ENCODE data around the gene KIAA1191.
A peak's percentile ranks its signal among the peaks of the same experiment; 100 is the strongest.
"Not testable (repeated sequence)": the region's sequence is repeated elsewhere in the genome, so short reads cannot be mapped to it uniquely, and the experiment has no call there.

KIAA1191 gene, protein sequence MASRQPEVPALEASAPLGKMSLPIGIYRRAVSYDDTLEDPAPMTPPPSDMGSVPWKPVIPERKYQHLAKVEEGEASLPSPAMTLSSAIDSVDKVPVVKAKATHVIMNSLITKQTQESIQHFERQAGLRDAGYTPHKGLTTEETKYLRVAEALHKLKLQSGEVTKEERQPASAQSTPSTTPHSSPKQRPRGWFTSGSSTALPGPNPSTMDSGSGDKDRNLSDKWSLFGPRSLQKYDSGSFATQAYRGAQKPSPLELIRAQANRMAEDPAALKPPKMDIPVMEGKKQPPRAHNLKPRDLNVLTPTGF

DNA sequence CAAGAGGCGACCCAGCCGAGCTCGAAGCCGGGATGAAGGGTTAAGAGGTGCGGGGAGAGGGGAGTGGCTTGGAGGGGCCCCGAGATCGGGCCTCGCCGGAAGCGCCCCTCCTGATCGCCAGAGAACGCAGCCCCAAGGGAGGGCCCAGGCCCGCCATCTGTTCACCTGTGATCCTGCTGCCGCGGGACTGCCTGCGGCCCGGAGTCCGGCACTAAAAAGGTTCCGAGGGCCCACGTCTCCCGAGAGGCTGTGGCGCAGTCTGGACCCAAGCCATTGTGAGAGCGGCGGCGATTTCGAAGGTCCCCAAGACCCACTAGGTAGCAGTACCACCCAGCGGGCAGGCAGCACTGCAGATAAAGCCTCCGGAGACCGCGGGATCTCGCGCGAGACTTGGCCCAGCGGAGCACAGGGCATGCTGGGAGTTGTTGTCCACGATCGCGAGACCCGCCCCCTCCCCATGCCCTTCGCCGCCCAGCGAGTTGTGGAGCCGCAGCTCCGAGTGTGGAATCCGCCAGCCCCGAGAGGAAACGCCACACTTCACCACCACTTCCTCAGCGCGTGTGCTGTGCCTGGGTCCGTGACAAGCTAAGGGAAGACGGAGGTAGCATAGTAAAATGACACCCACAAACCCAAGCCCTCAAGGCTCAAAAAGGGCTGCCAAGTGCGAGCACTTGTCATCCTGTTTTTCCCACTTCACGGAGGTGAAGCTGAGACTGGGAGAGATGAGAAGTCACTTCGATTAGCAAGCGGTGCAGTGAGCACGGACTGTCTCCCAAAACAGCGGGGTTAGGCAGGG, at the start of gene KIAA1191:
Gene KIAA1191 (minus strand): TSS at position 328 of the 796 bp plus-strand sequence. CDS start 2,256 bp downstream, outside the sequence.
- peak; percentile 96 for DNase-seq (ENCODE audit: low spot score)

DNA sequence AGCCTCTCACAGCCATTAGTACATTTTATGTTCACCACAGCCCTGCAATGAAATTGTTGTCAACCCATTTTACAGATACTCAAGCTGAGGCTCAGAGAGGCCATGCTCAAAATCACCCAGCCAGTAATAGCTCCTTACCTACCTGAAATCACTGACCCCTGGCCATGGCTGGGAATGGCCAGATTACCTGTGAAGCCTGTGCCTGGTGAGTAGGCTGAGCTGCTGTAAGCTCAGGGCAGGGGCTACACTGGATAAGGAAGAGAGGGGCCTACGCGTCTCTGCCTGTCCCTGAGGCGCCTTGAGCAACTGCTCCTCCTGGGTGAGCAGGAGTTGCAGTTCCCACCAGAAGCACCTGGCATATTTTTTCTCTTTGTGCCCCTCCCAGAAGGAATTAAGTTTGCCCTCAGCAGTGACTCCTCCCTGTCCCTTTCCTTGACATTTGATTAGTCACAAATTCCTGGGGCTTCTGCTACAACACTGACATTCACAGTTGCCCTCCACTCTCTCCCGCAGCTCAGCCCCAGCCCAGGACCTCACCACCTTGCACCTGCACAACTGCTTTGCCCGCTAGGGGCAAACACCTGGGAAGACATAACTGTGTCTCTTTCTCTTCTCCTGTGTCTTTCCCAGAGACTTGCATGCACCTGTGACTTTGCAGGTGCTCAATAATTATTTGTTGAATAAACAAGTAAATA, 49.1 kb upstream of the KIAA1191 start:
- peak; percentile 4 for DNase-seq (ENCODE audit: low spot score)

DNA sequence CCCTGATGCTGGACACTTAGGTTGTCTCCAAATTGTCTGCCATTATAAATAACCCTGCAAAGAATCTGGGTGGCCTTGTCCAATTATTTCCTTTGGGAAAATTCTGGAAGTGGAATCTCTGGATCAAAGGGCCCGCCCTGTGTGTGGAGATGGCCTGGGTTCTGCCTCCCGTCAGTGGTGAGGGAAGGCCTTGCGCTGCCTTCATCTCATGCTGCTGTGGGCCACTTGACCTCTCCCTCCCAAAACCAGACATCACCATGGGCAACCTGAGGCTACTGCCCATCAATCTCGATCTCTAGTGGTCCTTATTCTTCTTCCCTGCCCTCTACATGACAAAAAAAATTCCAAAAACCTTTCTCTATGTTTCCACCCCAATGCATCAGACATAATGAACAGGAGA, 48.2 kb upstream of the KIAA1191 start:
- no peak for DNase-seq (ENCODE audit: low spot score)

DNA sequence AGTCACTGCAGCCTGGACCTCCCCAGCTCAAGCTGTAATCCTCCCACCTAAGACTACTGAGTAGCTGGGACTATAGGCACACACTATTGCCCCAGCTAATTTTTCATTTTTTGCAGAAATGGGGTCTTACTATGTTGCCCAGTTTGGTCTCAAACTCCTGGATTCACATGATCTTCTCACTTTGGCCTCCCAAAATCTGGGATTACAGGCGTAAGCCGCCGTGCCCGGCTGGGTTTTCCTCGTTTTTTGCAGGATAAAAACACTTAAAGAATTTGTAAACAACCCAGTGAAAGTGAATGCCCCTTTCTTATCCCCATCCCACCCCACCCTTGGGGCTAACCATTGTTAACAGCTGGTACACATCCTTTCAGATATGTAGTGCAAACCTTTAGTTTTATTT, 47.0 kb upstream of the KIAA1191 start:
- no peak for DNase-seq (ENCODE audit: low spot score)

DNA sequence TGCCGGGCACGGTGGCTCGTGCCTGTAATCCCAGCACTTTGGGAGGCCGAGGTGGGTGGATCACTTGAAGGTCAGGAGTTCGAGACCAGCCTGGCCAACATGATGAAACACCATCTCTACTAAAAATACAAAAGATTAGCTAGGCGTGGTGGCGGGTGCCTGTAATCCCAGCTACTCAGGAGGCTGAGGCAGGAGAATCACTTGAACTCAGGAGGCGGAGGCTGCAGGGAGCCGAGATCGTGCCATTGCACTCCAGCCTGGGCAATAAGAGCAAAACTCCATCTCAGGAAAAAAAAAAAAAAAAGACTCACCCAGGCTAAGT, 46.6 kb upstream of the KIAA1191 start:
- not testable (repeated sequence) for DNase-seq (ENCODE audit: low spot score)

DNA sequence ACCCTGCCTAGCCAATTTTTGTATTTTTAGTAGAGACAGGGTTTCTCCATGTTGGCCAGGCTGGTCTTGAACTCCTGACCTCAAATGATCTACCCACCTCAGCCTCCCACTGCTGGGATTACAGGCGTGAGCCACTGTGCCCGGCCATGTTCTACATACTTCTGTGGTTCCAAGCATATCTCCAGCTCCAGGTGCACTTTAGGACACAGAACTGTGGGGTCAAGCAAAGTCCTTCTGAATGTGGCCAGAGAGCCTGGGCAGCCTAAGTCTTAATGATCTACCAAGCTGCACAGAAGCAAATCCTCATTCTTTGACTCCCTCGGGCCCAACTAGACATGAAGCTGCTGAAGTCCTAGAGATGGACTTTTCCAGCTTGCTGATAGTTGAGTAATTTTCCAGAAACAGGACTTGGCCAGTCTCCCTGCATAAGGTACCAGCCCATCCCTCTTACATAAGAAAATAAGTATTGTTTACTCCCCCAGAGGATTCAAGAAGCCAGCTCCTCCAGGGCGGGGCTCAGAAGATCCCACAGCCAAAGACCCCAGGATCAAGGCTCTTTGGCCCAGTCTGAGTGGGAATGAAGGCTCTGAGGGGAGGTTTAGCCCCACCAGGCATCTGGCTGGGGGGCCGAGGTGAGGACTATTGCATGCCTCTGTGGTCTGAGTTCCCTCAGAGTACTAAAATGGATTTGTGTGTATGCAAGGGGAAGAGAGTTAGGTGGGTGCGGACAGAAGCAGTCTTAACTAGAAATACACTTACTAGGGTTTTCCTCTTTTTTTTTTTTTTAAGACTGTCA, 46.1 kb upstream of the KIAA1191 start:
- DNase-seq (ENCODE audit: low spot score) = peak; percentile 32

DNA sequence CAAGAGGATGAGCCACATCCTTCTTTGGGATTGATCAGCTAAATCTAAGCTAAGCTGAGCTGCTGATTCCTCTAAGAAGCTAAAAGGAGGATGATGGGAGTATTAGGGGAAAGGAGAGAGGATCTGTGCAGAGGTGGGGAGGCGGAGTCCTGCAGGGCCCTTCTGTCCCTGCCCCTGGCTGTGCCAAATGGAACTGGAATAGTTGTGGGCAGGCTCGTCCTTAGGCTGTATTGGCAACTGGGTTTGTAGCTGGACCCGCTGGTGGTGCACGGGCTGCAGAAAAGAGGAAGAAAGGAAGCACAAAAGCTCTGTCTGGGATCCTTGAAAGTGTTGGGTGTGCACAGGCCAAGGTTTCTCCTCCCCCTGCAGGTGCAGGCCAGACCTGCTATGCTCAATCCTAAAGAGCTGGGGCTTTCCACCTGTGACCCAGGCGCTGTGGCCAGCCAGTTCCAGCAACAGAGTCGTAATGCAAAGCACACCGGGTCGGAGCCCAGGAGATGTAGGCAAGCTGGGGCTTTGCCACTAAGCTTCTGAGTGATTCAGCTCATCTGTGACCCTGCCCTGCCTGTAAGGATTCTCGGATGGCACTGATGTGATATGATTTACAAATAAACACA, 45.0 kb upstream of the KIAA1191 start:
- no peak for DNase-seq (ENCODE audit: low spot score)

DNA sequence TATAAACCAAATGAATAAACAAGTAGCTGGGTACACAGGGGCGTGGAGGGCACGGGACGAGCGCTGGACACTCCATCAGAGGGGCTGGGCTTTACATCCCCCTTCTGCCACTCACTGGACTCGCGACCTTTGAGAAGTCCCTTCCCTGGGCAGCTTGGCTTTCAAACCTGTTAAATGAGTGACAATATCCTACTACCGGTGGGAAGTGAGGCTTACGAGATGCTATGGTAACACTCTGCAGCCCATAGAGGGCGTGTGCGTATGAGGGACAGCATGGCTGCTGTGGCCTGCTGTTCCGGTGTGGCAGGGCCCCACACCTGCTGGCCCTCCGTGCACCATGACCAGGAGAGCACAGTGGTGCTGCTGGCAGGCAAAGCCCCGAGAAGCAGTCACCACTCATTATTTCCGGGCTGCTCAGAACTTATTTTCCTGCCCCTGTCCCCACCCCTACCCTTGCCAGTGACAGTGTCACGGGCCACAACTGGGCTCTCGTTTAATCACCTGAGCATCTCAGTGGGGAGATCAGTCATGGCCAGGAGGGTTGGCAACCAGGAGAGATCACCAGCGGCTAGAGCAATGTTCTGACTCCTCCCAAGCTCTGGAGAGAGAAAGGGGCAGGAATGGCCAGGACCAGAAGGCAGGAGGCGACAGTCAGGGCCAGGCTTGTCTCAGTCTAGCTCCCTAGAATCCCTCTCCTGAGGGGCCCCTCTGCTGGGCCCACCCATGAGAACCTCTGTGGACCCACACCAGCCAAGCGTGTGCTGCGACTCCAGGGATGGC, 44.3 kb upstream of the KIAA1191 start:
- no peak for DNase-seq (ENCODE audit: low spot score)

DNA sequence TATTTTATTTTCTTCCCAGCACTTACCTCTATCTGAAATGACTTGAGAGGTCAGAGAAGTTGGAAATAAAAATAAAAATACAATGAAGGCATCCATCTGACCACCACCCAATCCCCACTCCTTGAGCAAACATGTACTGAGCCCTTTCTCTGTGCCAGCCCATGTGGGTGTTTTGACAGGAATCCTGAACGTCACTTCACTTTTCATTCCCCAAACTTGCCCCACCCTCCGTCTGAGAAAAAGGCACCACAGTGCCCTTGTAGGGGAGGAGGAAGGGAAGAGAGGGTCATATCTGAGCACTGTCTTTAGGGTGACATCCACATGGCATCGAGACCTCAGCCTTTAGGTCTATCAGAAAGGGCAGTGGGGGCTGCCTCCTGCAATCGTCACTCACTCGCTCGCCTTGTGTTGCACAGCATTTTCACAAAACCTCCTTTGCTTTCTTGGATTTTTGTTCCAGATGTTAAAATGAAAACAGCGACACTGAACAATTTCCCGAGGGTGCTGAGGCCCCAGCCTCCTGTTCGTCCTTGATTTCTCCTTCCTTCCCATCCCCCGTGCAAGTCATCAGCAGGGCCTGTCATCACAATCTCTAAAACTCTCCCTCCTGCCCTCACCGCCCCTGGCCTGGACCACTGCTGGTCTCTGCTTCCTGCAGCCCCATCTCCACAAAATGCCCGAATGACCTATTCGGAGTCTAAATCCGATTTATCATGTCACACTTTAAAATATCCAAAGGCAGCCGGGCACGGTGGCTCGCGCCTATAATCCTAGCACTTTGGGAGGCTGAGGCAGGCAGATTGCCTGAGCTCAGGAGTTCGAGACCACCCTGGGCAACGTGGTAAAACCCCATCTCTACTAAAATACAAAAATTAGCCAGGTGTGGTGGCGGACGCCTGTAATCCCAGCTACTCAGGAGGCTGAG, 40.0 kb upstream of the KIAA1191 start:
- DNase-seq (ENCODE audit: low spot score) = no peak

DNA sequence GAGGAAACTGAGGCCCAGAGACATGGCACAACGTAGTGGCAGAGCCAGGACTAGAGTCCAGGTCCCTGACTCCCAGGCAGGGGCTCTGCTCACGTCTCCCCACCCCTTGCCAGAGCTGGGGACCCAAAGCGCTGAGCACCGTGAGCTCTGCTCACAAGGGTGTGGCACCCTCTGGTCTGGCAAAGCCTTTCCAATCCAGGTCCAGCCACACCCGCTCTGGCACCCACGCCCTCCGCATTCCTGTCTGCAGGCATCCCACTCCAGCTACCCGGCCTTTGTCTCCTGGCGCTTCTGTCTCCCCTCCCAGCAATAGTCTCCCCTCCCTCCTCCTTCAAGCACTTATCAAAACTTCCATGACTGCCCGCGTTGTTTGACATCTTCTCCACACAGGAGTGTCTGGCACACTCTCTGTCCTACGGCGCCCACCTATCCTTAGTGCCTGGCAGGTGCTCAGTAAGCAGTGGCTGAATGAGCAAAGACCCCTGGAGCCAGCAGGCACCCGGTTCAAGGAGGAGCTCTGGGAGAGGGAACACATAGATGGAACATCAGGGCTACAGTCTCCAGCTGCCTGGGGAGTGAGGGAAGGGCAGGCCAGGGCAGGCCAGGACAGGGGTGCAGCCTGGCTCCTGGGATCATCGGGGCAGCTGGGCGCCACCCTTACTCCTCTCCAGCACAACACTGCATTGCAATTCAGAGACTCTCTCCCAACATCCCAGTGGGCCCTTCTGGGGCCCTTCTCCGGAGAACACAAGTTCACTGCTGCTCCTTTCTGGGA, 39.0 kb upstream of the KIAA1191 start:
- DNase-seq (ENCODE audit: low spot score) = no peak

DNA sequence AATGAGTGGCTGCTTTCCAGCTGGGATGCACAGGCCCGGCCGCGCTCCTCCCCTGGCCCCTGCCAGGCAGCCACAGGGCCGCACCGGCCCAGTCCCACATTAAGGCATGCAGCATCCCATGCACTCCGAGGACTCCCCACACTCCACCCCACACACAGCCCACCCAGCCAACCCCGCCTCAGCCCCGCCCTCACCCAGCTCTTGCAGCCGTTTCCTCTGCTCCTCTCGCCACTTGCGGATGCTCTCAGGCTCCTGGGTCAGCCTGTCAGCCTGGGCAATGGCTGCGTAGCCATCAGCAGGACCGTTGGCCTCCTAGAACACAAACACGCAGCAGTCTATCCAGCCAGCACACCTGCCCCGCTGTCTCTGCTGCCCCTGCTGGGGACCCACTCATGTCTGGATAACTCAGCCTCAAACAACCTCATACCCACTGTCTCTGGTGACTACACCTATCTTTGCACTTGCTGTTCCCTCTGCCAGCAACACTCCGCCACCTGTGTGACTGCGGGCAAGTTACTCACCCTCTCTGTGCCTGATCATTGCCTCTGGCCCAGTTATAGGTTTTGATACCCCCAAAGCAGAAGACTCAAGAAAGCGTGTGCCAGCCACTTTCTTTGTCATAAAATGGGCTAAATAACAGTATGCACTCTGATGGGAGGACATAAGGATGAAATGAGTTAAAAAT, 36.3 kb upstream of the KIAA1191 start:
- DNase-seq (ENCODE audit: low spot score) = no peak

DNA sequence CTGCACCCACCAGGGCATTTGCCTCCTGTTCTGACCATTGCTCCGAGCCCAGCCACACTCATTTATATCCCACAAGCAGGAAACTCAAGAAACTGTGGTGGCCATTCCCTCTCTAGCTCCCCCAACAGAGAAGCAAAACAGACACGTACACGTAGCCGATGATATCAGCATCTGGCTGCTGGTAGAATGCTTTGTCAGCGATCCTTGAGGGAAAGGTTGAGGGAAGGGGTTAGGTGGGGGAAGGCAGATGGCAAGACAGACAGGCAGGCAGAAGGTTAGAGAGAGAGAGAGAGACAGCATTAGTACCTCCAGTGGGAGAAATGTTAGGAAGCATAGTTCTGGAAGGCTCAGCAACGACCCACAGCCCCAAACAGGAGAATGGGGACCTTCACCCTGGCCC, 34.8 kb upstream of the KIAA1191 start:
- no peak for DNase-seq (ENCODE audit: low spot score)

DNA sequence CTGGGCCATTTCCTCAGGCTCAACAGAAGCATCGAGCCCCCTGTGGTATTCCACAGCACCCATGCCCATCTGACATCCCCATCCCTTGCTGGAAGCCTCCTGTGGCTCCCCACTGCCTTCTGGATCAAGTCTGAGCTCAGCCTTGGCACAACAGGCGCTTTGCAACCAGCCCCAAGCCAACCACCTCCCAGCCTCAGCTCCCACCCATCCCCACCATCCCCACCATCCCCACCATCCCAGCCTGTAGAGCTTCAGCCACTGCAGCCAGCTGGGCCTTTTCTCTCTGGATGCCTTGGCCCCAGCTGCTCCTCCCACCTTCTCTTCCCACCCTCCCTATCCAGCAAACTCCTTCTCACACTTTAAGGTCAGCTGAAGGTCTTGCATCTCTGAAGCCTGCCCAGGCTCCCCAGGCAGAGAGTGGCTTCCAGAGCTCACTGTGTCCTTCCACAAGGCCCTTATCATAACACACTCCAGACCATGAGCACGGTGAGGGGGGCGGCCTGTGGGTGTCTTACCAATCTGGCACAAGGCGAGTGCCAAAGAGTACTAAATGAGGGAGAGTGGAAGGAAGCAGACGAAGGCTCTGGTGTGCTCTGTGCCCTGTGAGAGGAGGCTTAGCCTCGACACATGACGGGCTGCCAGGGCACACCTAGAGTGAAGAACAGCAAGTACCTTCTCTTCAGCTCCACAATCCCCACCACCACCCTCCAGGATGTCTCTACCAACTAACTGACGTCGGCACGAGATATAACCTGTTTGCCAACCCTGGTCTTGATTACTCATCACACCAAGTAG, 33.5 kb upstream of the KIAA1191 start:
- DNase-seq (ENCODE audit: low spot score) = no peak

DNA sequence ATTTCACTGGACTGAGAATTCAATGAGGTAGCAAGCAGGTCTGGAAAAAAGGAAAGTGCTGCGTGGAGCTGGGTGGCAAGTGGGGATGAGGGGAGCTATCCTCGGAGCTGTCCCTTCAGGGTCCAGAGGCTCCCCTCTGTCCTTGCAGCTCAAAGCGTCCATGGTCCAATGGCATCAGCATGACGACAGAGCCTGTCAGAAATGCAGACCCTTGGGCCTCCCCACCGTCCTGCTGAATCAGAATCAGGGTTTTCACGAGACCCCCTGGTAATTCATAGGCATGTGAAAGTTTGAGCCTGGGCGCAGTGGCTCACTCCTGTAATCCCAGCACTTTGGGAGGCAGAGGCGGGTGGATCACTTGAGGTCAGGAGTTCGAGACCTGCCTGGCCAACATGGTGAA, 32.5 kb upstream of the KIAA1191 start:
- DNase-seq (ENCODE audit: low spot score) = no peak

DNA sequence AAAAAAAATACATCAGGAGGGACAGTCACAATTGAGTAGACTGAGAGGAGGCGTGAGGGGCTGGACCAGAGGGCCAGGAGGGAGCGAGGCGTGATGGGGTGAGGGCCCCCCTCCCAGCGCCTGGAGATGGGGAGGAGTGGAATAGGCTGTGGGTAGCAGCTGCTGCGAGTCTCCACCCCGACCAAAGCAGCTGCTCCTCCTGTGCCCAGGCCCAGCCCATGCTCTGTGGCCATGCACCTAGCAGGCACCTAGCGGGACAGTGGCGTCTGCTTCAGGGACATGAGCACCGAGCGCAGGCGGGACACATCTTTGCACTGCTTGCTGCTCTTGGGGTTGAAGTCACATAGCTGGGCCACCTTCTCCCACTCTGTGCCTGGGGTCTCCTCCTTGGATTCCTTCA, 31.0 kb upstream of the KIAA1191 start:
- no peak for DNase-seq (ENCODE audit: low spot score)

DNA sequence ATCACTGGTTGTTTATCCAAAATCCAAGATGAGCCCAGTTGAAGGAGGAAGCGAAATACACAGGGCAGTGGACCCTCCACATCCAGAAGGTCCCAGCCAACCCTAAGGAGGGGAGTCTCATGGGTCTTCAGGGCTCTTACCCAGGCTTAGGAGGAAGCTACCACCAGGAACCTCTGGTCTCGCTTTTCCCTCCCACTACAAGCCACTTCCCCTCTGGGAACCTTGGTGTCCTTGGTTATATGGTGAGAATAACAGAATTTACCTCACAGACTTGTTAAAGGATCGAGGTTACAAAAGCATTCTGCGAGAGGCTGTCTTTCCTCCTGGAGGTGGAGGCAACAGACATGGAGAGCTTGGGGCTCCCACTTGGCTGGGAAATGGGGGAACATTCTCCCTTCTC, 30.4 kb upstream of the KIAA1191 start:
- no peak for DNase-seq (ENCODE audit: low spot score)

DNA sequence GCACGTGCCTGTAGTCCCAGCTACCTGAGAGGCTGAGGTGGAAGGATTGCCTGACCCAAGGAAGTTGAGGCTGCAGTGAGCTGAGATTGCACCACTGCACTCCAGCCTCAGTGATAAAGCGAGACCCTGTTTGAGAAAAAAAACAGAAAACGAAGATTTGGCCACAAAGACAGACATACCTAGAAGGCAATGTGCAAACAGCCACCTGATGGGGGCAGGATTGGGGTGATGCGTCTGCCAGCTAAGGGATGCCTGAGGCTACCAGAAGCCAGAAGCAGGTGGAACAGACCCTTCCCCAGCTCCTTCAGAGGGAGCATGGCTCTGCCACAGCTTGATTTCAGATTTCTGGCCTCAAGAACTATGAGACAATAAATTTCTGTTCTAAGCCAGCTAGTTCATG, 29.9 kb upstream of the KIAA1191 start:
- DNase-seq (ENCODE audit: low spot score) = no peak

Data from GM03348 (cell line).